HepG2 (cell line): ENCODE data around the gene ALDH3A2. TPM values are rescaled to one million over a fixed set of nuclear protein-coding genes. Genes with fewer than 3 reads are reported as not detected.

Experiments used
- BRCA1 ChIP-seq: sonication (generic); formaldehyde crosslinking; IDR thresholded peaks from 2 replicates; pipeline ENCODE4 v1.4.0; 2020; ENCODE audit warnings: missing genetic modification reagents
- MAFG ChIP-seq: sonication (generic); formaldehyde crosslinking; IDR thresholded peaks from 2 replicates; pipeline ENCODE4 v1.5.1; 2020; ENCODE audit warnings: mild to moderate bottlenecking, missing genetic modification reagents
- NFYB ChIP-seq: sonication (generic); formaldehyde crosslinking; IDR thresholded peaks from 2 replicates; pipeline ENCODE4 v1.4.0; 2020; ENCODE audit warnings: missing genetic modification reagents
- RBFOX2 ChIP-seq: fragments of 200-400 bp; formaldehyde crosslinking; IDR thresholded peaks from 2 replicates; pipeline ENCODE4 v1.6.1; 2017; ENCODE audit warnings: low read depth, mild to moderate bottlenecking, low read length
- SMAD9 ChIP-seq: sonication (generic); formaldehyde crosslinking; IDR thresholded peaks from 2 replicates; pipeline ENCODE4 v1.5.1; 2020; ENCODE audit warnings: mild to moderate bottlenecking, missing genetic modification reagents
- SNAPC2 ChIP-seq: sonication (generic); formaldehyde crosslinking; IDR thresholded peaks from 2 replicates; pipeline ENCODE4 v1.8.1; 2022; ENCODE audit warnings: mild to moderate bottlenecking, missing genetic modification reagents
- SP2 ChIP-seq: sonication (generic); formaldehyde crosslinking; IDR thresholded peaks from 2 replicates; pipeline ENCODE4 v1.5.1; 2020; ENCODE audit warnings: mild to moderate bottlenecking, missing genetic modification reagents
- TBL1XR1 ChIP-seq: fragments of 150-350 bp; IDR thresholded peaks from 2 replicates; pipeline ENCODE4 v1.6.1; 2014; ENCODE audit warnings: borderline replicate concordance, low read length; ENCODE audit not compliant: partially characterized antibody
- ZFP37 ChIP-seq: sonication (generic); formaldehyde crosslinking; IDR thresholded peaks from 2 replicates; pipeline ENCODE4 v1.4.0; 2020; ENCODE audit warnings: missing genetic modification reagents, borderline replicate concordance
- ZNF235 ChIP-seq: sonication (generic); formaldehyde crosslinking; IDR thresholded peaks from 2 replicates; pipeline ENCODE4 v1.8.1; 2023; ENCODE audit warnings: mild to moderate bottlenecking, missing genetic modification reagents, borderline replicate concordance
- ZNF460 ChIP-seq: sonication (generic); formaldehyde crosslinking; IDR thresholded peaks from 2 replicates; pipeline ENCODE4 v1.5.1; 2020; ENCODE audit warnings: missing genetic modification reagents, mild to moderate bottlenecking, borderline replicate concordance
- ZNF619 ChIP-seq: sonication (generic); formaldehyde crosslinking; IDR thresholded peaks from 2 replicates; pipeline ENCODE4 v1.4.0; 2020; ENCODE audit warnings: mild to moderate bottlenecking, missing genetic modification reagents
- ZNF678 ChIP-seq: sonication (generic); formaldehyde crosslinking; IDR thresholded peaks from 2 replicates; pipeline ENCODE4 v1.4.0; 2020; ENCODE audit warnings: mild to moderate bottlenecking, missing genetic modification reagents
- ZSCAN29 ChIP-seq: sonication (generic); formaldehyde crosslinking; conservative IDR thresholded peaks from 2 replicates; pipeline ENCODE4 v1.4.0; 2020; ENCODE audit warnings: mild to moderate bottlenecking, missing genetic modification reagents
- polyA plus RNA-seq, 8 experiments: library from polyadenylated mRNA; depleted of rRNA in 3 of 8; stranded (reverse) in 7 of 8; unstranded in 1 of 8; fragments of >200 nt; fragmentation: Illumina TruSeq in 4 of 8; extraction: Trizol in 4 of 8; gene quantifications; 2 replicates each; pipeline versions ENCODE4 v1.2.1 to v1.2.3, GENCODE V29; 2011 to 2016; ENCODE audit warnings: low read depth in 4 of 8, missing spikeins in 1 of 8, mixed read lengths in 1 of 8; ENCODE audit not compliant: insufficient read depth in 1 of 8
- total RNA-seq, 5 experiments: library from RNA; depleted of rRNA; stranded (reverse); fragments of >200 nt; fragmentation: Illumina TruSeq; extraction: Trizol; gene quantifications; 2 replicates each; pipeline ENCODE4 v1.2.3, GENCODE V29; 2016; ENCODE audit warnings: low read depth in 1 of 5
- TF ChIP-seq, protein P1 (sequence below): sonication (generic); formaldehyde crosslinking; IDR thresholded peaks from 2 replicates; pipeline ENCODE4 v1.5.0; 2020; ENCODE audit warnings: mild to moderate bottlenecking, missing genetic modification reagents
- TF ChIP-seq, protein P2 (sequence below): sonication (generic); formaldehyde crosslinking; IDR thresholded peaks from 2 replicates; pipeline ENCODE4 v1.4.0; 2020; ENCODE audit warnings: missing genetic modification reagents, mild to moderate bottlenecking, borderline replicate concordance
- TF ChIP-seq, protein P3 (sequence below): sonication (generic); formaldehyde crosslinking; IDR thresholded peaks from 2 replicates; pipeline ENCODE4 v1.8.0; 2022; ENCODE audit warnings: missing genetic modification reagents, low read depth, mild to moderate bottlenecking, borderline replicate concordance
- TF ChIP-seq, protein P4 (sequence below): sonication (generic); formaldehyde crosslinking; IDR thresholded peaks from 2 replicates; pipeline ENCODE4 v1.4.0; 2020; ENCODE audit warnings: low read depth, missing genetic modification reagents

The ALDH3A2 gene
- total and polyA plus RNA-seq, 2 of the 13 experiments (the other 11 are each of a cell fraction or from before 2014, with no cell fraction given): 80.8 to 180 TPM

DNA sequence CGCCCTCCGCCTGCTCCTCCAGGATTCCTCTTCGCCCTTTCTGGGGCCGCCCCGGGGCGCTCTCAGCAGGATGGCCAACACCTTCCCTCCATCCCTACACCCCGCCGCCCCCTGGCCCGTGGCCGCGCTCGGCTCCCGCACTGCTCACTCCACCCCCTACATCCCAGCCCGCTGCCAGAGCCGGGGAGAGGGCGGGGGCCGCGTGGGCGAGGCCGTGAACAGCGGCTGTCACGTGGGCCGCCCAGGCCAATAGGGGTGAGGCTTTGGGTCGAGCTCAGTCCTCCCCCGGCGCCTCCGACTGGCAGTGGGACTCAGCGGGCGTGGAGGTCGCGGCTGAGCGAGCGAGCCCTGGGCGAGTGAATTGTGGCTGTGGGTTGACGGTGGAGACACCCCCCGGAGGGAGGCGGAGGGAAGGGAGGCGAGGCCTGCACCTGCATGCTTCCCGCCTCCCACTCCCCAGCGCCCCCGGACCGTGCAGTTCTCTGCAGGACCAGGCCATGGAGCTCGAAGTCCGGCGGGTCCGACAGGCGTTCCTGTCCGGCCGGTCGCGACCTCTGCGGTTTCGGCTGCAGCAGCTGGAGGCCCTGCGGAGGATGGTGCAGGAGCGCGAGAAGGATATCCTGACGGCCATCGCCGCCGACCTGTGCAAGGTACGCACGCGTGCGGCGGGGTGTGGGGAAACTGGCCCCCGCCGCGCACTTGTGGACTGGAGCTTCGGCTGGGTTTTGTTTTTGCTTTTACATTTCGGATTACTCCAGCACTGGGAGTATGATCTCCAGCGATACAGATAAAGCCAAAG, at the start of gene ALDH3A2 (continued):
- TF ChIP-seq ZNF678 (peak; percentile 73; the same call in 1 of the 2 replicates), ZFP37 (CRISPR knock-in tag) (peak; percentile 82; the same call in 1 of the 2 replicates), SMAD9 (CRISPR knock-in tag) (0 out of 2 replicates have a peak, but pooled peaks have one; percentile 56), SNAPC2 (peak; percentile 21; the same call in 1 of the 2 replicates), RBFOX2 (peak; percentile 99), ZNF460 (CRISPR knock-in tag) (peak; percentile 99), ZSCAN29 (CRISPR knock-in tag) (peak; percentile 77; the same call in 1 of the 2 replicates), ZNF235 (CRISPR knock-in tag) (no peak; the same call in 1 of the 2 replicates), TBL1XR1 (no peak), NFYB (CRISPR knock-in tag) (peak; percentile 84), BRCA1 (no peak; the same call in 1 of the 2 replicates), SP2 (CRISPR knock-in tag) (peak; percentile 61), MAFG (CRISPR knock-in tag) (no peak), ZNF619 (CRISPR knock-in tag) (peak; percentile 77; the same call in 1 of the 2 replicates)
- TF ChIP-seq, protein P1, sequence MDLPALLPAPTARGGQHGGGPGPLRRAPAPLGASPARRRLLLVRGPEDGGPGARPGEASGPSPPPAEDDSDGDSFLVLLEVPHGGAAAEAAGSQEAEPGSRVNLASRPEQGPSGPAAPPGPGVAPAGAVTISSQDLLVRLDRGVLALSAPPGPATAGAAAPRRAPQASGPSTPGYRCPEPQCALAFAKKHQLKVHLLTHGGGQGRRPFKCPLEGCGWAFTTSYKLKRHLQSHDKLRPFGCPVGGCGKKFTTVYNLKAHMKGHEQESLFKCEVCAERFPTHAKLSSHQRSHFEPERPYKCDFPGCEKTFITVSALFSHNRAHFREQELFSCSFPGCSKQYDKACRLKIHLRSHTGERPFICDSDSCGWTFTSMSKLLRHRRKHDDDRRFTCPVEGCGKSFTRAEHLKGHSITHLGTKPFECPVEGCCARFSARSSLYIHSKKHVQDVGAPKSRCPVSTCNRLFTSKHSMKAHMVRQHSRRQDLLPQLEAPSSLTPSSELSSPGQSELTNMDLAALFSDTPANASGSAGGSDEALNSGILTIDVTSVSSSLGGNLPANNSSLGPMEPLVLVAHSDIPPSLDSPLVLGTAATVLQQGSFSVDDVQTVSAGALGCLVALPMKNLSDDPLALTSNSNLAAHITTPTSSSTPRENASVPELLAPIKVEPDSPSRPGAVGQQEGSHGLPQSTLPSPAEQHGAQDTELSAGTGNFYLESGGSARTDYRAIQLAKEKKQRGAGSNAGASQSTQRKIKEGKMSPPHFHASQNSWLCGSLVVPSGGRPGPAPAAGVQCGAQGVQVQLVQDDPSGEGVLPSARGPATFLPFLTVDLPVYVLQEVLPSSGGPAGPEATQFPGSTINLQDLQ (CRISPR knock-in tag): peak; percentile 97
- TF ChIP-seq, protein P2, sequence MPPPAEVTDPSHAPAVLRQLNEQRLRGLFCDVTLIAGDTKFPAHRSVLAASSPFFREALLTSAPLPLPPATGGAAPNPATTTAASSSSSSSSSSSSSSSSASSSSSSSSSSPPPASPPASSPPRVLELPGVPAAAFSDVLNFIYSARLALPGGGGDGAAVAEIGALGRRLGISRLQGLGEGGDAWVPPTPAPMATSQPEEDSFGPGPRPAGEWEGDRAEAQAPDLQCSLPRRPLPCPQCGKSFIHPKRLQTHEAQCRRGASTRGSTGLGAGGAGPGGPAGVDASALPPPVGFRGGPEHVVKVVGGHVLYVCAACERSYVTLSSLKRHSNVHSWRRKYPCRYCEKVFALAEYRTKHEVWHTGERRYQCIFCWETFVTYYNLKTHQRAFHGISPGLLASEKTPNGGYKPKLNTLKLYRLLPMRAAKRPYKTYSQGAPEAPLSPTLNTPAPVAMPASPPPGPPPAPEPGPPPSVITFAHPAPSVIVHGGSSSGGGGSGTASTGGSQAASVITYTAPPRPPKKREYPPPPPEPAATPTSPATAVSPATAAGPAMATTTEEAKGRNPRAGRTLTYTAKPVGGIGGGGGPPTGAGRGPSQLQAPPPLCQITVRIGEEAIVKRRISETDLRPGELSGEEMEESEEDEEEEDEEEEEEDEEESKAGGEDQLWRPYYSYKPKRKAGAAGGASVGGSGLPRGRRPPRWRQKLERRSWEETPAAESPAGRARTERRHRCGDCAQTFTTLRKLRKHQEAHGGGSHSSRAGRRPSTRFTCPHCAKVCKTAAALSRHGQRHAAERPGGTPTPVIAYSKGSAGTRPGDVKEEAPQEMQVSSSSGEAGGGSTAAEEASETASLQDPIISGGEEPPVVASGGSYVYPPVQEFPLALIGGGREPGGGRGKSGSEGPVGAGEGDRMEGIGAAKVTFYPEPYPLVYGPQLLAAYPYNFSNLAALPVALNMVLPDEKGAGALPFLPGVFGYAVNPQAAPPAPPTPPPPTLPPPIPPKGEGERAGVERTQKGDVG: peak; percentile 94; the same call in 1 of the 2 replicates
- TF ChIP-seq, protein P3, sequence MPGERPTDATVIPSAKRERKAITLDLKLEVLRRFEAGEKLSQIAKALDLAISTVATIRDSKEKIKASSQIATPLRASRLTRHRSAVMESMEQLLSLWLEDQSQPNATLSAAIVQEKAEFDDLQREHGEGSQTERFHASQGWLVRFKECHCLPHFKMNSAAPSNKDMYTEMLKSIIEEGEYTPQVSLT: no peak; the same call in 1 of the 2 replicates
- TF ChIP-seq, protein P4, sequence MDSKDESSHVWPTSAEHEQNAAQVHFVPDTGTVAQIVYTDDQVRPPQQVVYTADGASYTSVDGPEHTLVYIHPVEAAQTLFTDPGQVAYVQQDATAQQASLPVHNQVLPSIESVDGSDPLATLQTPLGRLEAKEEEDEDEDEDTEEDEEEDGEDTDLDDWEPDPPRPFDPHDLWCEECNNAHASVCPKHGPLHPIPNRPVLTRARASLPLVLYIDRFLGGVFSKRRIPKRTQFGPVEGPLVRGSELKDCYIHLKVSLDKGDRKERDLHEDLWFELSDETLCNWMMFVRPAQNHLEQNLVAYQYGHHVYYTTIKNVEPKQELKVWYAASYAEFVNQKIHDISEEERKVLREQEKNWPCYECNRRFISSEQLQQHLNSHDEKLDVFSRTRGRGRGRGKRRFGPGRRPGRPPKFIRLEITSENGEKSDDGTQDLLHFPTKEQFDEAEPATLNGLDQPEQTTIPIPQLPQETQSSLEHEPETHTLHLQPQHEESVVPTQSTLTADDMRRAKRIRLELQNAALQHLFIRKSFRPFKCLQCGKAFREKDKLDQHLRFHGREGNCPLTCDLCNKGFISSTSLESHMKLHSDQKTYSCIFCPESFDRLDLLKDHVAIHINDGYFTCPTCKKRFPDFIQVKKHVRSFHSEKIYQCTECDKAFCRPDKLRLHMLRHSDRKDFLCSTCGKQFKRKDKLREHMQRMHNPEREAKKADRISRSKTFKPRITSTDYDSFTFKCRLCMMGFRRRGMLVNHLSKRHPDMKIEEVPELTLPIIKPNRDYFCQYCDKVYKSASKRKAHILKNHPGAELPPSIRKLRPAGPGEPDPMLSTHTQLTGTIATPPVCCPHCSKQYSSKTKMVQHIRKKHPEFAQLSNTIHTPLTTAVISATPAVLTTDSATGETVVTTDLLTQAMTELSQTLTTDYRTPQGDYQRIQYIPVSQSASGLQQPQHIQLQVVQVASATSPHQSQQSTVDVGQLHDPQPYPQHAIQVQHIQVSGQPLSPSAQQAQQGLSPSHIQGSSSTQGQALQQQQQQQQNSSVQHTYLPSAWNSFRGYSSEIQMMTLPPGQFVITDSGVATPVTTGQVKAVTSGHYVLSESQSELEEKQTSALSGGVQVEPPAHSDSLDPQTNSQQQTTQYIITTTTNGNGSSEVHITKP (CRISPR knock-in tag): peak; percentile 91
